ENCODE results near the gene NACC2. TPM values are rescaled to one million over a fixed set of nuclear protein-coding genes. Genes with fewer than 3 reads are reported as not detected.

NACC2 gene
- total RNA-seq, 1 experiment from 2014 or later: 22.0 TPM

- intact Hi-C loops (cut with micrococcal nuclease; ENCODE audit: unreplicated experiment): no loop called here
- CTCF ChIA-PET: no interaction called here
Measured at GRCh38 chr9:136059321-136059791, 35.7 kb downstream of the NACC2 start.

GRCh38 chr9:136058801-136059302 lies 36.2 kb downstream of the NACC2 start:
- Mint-ChIP-seq H3K4me3 (ENCODE audit: unreplicated experiment) (no peak overlapping the region), H3K27ac (ENCODE audit: unreplicated experiment) (no peak overlapping the region), H3K36me3 (ENCODE audit: insufficient read depth, unreplicated experiment) (peaks cover 11% of the 10 kb centered on the region), H3K9me3 (ENCODE audit: unreplicated experiment) (no peaks in the 10 kb centered on the region), H3K27me3 (ENCODE audit: insufficient read depth, unreplicated experiment) (no peaks in the 10 kb centered on the region), H3K4me1 (ENCODE audit: low read depth, unreplicated experiment) (no peaks in the 10 kb centered on the region)
- Histone ChIP-seq H3K27me3 (replicated peaks; ENCODE audit: control insufficient read depth, insufficient read depth, low read length) (no peaks in the 10 kb centered on the region), H3K4me3 (ENCODE audit: low read depth, low read length) (no peak overlapping the region), H3K36me3 (ENCODE audit: control insufficient read depth, insufficient read depth, low read length) (no peaks in the 10 kb centered on the region), H3K4me1 (peaks cover 5% of the 10 kb centered on the region), H3K9me3 (no peaks in the 10 kb centered on the region)
- CTCF ChIA-PET: no interaction called here
- POLR2A ChIA-PET: no interaction called here
- DNase-seq: peak in 1 of 2 experiments; percentile 25
- intact Hi-C loops (cut with micrococcal nuclease; ENCODE audit: unreplicated experiment): no loop called here
- no TSS peak for BruUV-seq (replicated peaks)
- TF ChIP-seq CTCF (IDR thresholded peaks at IDR 0.05; ENCODE audit: insufficient read depth in 1 of 2, low read depth in 1 of 2, low read length in 1 of 2, severe bottlenecking in 1 of 2, unreplicated experiment in 1 of 2): no peak

More at GRCh38 chr9:136059321-136059791, 35.7 kb downstream of the NACC2 start:
- TF ChIP-seq CTCF (IDR thresholded peaks at IDR 0.05; ENCODE audit: insufficient read depth in 1 of 2, low read depth in 1 of 2, low read length in 1 of 2, severe bottlenecking in 1 of 2, unreplicated experiment in 1 of 2): no peak
- Histone ChIP-seq H3K4me1 (no peaks in the 10 kb centered on the region; the same call in 1 of the 2 replicates), H3K27me3 (replicated peaks; ENCODE audit: control insufficient read depth, insufficient read depth, low read length) (no peaks in the 10 kb centered on the region), H3K4me3 (ENCODE audit: low read depth, low read length) (no peak overlapping the region), H3K9me3 (no peaks in the 10 kb centered on the region), H3K36me3 (ENCODE audit: control insufficient read depth, insufficient read depth, low read length) (no peaks in the 10 kb centered on the region)
- Mint-ChIP-seq H3K36me3 (ENCODE audit: insufficient read depth, unreplicated experiment) (peaks cover 11% of the 10 kb centered on the region), H3K9me3 (ENCODE audit: unreplicated experiment) (no peaks in the 10 kb centered on the region), H3K4me3 (ENCODE audit: unreplicated experiment) (no peak overlapping the region), H3K4me1 (ENCODE audit: low read depth, unreplicated experiment) (no peaks in the 10 kb centered on the region), H3K27me3 (ENCODE audit: insufficient read depth, unreplicated experiment) (no peaks in the 10 kb centered on the region), H3K27ac (ENCODE audit: unreplicated experiment) (no peak overlapping the region)
- peak in 1 of 2 experiments; percentile 34 for DNase-seq
- no TSS peak for BruUV-seq (replicated peaks)
- POLR2A ChIA-PET: no interaction called here

GRCh38 chr9:136058084-136058483 lies 37.0 kb downstream of the NACC2 start:
- Mint-ChIP-seq H3K4me3 (ENCODE audit: unreplicated experiment) (no peak overlapping the region), H3K27me3 (ENCODE audit: insufficient read depth, unreplicated experiment) (no peaks in the 10 kb centered on the region), H3K36me3 (ENCODE audit: insufficient read depth, unreplicated experiment) (peaks cover 13% of the 10 kb centered on the region), H3K4me1 (ENCODE audit: low read depth, unreplicated experiment) (no peaks in the 10 kb centered on the region), H3K9me3 (ENCODE audit: unreplicated experiment) (no peaks in the 10 kb centered on the region), H3K27ac (ENCODE audit: unreplicated experiment) (no peak overlapping the region)
- Histone ChIP-seq H3K4me1 (peaks cover 12% of the 10 kb centered on the region), H3K4me3 (ENCODE audit: low read depth, low read length) (no peak overlapping the region), H3K27me3 (replicated peaks; ENCODE audit: control insufficient read depth, insufficient read depth, low read length) (no peaks in the 10 kb centered on the region), H3K9me3 (no peaks in the 10 kb centered on the region), H3K36me3 (ENCODE audit: control insufficient read depth, insufficient read depth, low read length) (no peaks in the 10 kb centered on the region)
- CTCF ChIA-PET: no interaction called here
- no TSS peak for BruUV-seq (replicated peaks)
- no peak for TF ChIP-seq CTCF (IDR thresholded peaks at IDR 0.05; ENCODE audit: insufficient read depth in 1 of 2, low read depth in 1 of 2, low read length in 1 of 2, severe bottlenecking in 1 of 2, unreplicated experiment in 1 of 2)
- POLR2A ChIA-PET: no interaction called here
- DNase-seq: peak in 1 of 2 experiments; percentile 25
- intact Hi-C loops (cut with micrococcal nuclease; ENCODE audit: unreplicated experiment): no loop called here

All from Caco-2 (cell line).